ENCODE results near the gene CEACAM18. TPM values are rescaled to one million over a fixed set of nuclear protein-coding genes. Genes with fewer than 3 reads are reported as not detected.

CEACAM18 gene
- total and polyA plus RNA-seq, 2 of the 8 experiments (the other 6 are each of a cell fraction or from before 2014, with no cell fraction given): not detected

DNA sequence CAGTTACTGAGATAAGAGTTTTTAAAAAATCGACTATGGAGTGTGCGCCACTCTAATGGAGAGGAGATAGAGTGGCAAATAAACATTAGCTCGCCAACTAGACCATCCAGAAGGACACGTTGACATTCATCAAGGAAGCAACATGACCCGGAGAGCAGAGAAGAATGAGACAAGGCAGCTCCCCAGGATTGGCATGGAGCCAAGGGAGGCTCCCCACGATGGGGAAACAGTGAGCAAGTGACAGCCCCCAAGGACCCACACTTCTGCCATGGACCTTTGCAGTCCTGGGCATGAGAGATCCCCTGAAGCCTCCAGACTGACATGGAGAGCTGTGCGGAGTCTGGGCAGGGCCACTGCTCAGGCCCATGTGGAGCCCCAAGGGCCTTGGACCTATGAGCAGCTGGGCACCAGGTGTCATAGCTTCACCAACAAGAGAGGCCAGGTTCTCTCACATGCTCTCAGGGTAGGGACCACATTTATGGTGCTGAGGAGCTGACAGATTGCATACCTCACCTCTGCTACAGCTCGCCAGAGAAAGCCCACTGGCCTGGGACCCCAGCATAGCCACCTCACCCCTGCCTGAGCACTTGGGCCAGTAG is 46.4 kb downstream of the CEACAM18 start (continued):
- TF ChIP-seq, protein P1, sequence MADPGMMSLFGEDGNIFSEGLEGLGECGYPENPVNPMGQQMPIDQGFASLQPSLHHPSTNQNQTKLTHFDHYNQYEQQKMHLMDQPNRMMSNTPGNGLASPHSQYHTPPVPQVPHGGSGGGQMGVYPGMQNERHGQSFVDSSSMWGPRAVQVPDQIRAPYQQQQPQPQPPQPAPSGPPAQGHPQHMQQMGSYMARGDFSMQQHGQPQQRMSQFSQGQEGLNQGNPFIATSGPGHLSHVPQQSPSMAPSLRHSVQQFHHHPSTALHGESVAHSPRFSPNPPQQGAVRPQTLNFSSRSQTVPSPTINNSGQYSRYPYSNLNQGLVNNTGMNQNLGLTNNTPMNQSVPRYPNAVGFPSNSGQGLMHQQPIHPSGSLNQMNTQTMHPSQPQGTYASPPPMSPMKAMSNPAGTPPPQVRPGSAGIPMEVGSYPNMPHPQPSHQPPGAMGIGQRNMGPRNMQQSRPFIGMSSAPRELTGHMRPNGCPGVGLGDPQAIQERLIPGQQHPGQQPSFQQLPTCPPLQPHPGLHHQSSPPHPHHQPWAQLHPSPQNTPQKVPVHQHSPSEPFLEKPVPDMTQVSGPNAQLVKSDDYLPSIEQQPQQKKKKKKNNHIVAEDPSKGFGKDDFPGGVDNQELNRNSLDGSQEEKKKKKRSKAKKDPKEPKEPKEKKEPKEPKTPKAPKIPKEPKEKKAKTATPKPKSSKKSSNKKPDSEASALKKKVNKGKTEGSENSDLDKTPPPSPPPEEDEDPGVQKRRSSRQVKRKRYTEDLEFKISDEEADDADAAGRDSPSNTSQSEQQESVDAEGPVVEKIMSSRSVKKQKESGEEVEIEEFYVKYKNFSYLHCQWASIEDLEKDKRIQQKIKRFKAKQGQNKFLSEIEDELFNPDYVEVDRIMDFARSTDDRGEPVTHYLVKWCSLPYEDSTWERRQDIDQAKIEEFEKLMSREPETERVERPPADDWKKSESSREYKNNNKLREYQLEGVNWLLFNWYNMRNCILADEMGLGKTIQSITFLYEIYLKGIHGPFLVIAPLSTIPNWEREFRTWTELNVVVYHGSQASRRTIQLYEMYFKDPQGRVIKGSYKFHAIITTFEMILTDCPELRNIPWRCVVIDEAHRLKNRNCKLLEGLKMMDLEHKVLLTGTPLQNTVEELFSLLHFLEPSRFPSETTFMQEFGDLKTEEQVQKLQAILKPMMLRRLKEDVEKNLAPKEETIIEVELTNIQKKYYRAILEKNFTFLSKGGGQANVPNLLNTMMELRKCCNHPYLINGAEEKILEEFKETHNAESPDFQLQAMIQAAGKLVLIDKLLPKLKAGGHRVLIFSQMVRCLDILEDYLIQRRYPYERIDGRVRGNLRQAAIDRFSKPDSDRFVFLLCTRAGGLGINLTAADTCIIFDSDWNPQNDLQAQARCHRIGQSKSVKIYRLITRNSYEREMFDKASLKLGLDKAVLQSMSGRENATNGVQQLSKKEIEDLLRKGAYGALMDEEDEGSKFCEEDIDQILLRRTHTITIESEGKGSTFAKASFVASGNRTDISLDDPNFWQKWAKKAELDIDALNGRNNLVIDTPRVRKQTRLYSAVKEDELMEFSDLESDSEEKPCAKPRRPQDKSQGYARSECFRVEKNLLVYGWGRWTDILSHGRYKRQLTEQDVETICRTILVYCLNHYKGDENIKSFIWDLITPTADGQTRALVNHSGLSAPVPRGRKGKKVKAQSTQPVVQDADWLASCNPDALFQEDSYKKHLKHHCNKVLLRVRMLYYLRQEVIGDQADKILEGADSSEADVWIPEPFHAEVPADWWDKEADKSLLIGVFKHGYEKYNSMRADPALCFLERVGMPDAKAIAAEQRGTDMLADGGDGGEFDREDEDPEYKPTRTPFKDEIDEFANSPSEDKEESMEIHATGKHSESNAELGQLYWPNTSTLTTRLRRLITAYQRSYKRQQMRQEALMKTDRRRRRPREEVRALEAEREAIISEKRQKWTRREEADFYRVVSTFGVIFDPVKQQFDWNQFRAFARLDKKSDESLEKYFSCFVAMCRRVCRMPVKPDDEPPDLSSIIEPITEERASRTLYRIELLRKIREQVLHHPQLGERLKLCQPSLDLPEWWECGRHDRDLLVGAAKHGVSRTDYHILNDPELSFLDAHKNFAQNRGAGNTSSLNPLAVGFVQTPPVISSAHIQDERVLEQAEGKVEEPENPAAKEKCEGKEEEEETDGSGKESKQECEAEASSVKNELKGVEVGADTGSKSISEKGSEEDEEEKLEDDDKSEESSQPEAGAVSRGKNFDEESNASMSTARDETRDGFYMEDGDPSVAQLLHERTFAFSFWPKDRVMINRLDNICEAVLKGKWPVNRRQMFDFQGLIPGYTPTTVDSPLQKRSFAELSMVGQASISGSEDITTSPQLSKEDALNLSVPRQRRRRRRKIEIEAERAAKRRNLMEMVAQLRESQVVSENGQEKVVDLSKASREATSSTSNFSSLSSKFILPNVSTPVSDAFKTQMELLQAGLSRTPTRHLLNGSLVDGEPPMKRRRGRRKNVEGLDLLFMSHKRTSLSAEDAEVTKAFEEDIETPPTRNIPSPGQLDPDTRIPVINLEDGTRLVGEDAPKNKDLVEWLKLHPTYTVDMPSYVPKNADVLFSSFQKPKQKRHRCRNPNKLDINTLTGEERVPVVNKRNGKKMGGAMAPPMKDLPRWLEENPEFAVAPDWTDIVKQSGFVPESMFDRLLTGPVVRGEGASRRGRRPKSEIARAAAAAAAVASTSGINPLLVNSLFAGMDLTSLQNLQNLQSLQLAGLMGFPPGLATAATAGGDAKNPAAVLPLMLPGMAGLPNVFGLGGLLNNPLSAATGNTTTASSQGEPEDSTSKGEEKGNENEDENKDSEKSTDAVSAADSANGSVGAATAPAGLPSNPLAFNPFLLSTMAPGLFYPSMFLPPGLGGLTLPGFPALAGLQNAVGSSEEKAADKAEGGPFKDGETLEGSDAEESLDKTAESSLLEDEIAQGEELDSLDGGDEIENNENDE (IDR thresholded peaks at IDR 0.05; ENCODE audit: insufficient replicate concordance, low read length): no peak
- TF ChIP-seq YY1 (IDR thresholded peaks at IDR 0.05; ENCODE audit: low read depth, low read length) (no peak), HDAC6 (IDR thresholded peaks at IDR 0.05; ENCODE audit: low read depth, low read length) (no peak), SP1 (IDR thresholded peaks at IDR 0.05; ENCODE audit: low read depth, low read length) (no peak), POLR2AphosphoS5 (IDR thresholded peaks at IDR 0.05; ENCODE audit: low read depth, low read length) (no peak), CHD2 (IDR thresholded peaks at IDR 0.05; ENCODE audit: low read length) (no peak), RXRA (IDR thresholded peaks at IDR 0.05; ENCODE audit: insufficient read depth, low read depth, low read length) (no peak), CHD1 (IDR thresholded peaks at IDR 0.05; ENCODE audit: low read depth, low read length) (no peak), NRF1 (IDR thresholded peaks at IDR 0.05; ENCODE audit: low read depth, low read length) (no peak), RBBP5 (IDR thresholded peaks at IDR 0.05; ENCODE audit: borderline replicate concordance, low read depth, low read length) (no peak)
- TF ChIP-seq, protein P2, sequence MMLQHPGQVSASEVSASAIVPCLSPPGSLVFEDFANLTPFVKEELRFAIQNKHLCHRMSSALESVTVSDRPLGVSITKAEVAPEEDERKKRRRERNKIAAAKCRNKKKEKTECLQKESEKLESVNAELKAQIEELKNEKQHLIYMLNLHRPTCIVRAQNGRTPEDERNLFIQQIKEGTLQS (IDR thresholded peaks at IDR 0.05; ENCODE audit: insufficient read depth, low read depth, low read length): no peak

Measured in H1 (cell line).